ENCODE data around the gene ARAP1.

DNA sequence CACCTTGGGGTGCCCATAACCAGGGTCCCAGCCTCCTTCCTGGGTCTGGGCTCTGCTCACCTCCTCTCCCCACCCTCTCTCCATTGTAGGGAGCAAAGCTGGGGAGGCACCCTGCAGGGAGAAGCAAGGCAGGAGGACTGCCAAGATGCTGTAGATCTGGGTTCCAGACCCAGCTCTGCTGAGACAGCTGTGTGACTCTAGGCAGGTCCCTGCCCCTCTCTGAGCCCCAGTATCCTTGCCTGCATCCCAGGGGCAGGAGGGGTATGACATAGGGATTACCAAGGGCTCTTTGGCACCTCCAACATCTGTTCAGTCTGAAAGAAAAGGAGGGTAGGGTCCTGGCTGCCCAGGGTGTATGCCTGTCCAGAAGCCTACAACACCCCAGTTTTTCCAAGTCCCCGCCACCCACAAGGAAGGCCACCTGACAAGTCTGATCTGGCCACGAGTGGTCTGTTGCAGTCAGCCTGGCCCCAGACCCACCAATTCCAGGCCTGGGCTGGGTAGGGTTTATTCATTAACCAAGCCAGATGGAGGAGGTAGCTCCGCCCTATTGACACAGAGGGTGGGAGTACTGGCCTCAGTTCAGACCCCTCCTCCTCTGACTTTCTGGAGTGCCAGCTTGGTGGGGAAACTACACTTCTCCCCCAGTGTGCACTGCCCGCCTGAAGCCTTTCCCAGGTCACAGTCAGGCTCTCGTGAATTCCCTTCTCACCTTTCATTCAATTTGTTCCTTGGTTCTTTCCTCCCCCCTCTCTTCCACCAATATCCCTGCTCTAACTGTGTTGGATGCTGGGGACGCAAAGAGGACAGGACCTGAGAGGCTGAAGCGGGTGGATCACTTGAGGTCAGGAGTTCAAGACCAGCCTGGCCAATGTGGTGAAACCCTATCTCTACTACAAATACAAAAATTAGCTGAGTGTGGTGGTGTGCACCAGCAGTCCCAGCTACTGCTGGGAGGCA is 26.6 kb upstream of the ARAP1 start:
- TF ChIP-seq, protein P1, sequence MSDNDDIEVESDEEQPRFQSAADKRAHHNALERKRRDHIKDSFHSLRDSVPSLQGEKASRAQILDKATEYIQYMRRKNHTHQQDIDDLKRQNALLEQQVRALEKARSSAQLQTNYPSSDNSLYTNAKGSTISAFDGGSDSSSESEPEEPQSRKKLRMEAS (IDR thresholded peaks at IDR 0.05; ENCODE audit: low read depth, low read length) = no peak
- TF ChIP-seq, protein P2, sequence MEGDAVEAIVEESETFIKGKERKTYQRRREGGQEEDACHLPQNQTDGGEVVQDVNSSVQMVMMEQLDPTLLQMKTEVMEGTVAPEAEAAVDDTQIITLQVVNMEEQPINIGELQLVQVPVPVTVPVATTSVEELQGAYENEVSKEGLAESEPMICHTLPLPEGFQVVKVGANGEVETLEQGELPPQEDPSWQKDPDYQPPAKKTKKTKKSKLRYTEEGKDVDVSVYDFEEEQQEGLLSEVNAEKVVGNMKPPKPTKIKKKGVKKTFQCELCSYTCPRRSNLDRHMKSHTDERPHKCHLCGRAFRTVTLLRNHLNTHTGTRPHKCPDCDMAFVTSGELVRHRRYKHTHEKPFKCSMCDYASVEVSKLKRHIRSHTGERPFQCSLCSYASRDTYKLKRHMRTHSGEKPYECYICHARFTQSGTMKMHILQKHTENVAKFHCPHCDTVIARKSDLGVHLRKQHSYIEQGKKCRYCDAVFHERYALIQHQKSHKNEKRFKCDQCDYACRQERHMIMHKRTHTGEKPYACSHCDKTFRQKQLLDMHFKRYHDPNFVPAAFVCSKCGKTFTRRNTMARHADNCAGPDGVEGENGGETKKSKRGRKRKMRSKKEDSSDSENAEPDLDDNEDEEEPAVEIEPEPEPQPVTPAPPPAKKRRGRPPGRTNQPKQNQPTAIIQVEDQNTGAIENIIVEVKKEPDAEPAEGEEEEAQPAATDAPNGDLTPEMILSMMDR (IDR thresholded peaks at IDR 0.05; ENCODE audit: low read depth, low read length) = no peak
- TF ChIP-seq POLR2A (IDR thresholded peaks at IDR 0.05; ENCODE audit: extremely low read depth, insufficient read length) (no peak), MYC (IDR thresholded peaks at IDR 0.05; ENCODE audit: low read depth, low read length) (no peak)
